PC-9 (cell line): ENCODE data around the gene ZDHHC18. TPM values are rescaled to one million over a fixed set of nuclear protein-coding genes. Genes with fewer than 3 reads are reported as not detected.

Source experiments
- BruUV-seq: library from RNA; stranded (reverse); fragments of 400-500 nt; replicated peaks from 2 replicates; lab custom pipeline; 2021; lab: Mats Ljungman, UMichigan
- CTCF ChIA-PET: fragments of 300-600 bp; sonication (Branson Sonifier 250); formaldehyde crosslinking; loops from one replicate; lab custom pipeline; 2022; ENCODE audit warnings: antibody characterized with exemption; lab: Charles Lee
- POLR2A ChIA-PET: fragments of 300-600 bp; sonication (Branson Sonifier 250); formaldehyde crosslinking; loops from one replicate; lab custom pipeline; 2022; ENCODE audit warnings: antibody characterized with exemption; ENCODE audit not compliant: unreplicated experiment; lab: Charles Lee
- DNase-seq, 2 experiments: peaks; one replicate each; pipeline versions ENCODE4 v3.0.0 to v3.0.0-alpha.2; 2015 to 2022; ENCODE audit warnings: mixed read lengths in 1 of 2
- H2AFZ ChIP-seq: fragments of 200-600 bp; sonication (generic); 2 replicates; pipeline ENCODE4 v1.8.1; 2017; ENCODE audit warnings: antibody characterized with exemption
- H3F3A ChIP-seq: fragments of 200-600 bp; sonication (generic); 2 replicates; pipeline ENCODE4 v1.8.1; 2017; ENCODE audit warnings: antibody characterized with exemption, mild to moderate bottlenecking, low read depth; ENCODE audit not compliant: insufficient read depth
- H3K27ac ChIP-seq: fragments of 200-600 bp; sonication (generic); 2 replicates; pipeline ENCODE4 v1.6.1; 2016; ENCODE audit warnings: mixed run types
- H3K27me3 ChIP-seq: fragments of 200-600 bp; sonication (generic); 2 replicates; pipeline ENCODE4 v1.6.1; 2016; ENCODE audit warnings: low read depth, mixed run types; ENCODE audit not compliant: insufficient read depth
- H3K36me3 ChIP-seq: fragments of 200-600 bp; sonication (generic); 2 replicates; pipeline ENCODE4 v1.6.1; 2016; ENCODE audit warnings: low read depth, mixed run types
- H3K4me1 ChIP-seq: fragments of 200-600 bp; sonication (generic); replicated peaks from 2 replicates; pipeline ENCODE4 v1.6.1; 2016; ENCODE audit warnings: mixed run types; ENCODE audit not compliant: insufficient read depth
- H3K4me2 ChIP-seq: fragments of 200-600 bp; sonication (generic); 2 replicates; pipeline ENCODE4 v1.6.1; 2017; ENCODE audit warnings: mixed run types
- H3K4me3 ChIP-seq: fragments of 200-600 bp; sonication (generic); 2 replicates; pipeline ENCODE4 v1.6.1; 2016; ENCODE audit warnings: mixed run types
- H3K79me2 ChIP-seq: fragments of 200-600 bp; sonication (generic); 2 replicates; pipeline ENCODE4 v1.6.1; 2017; ENCODE audit warnings: low read depth, mixed run types
- H3K9me2 ChIP-seq: fragments of 200-600 bp; sonication (generic); 2 replicates; pipeline ENCODE4 v1.8.1; 2017; ENCODE audit warnings: mild to moderate bottlenecking; ENCODE audit not compliant: insufficient read depth
- H3K9me3 ChIP-seq: fragments of 200-600 bp; sonication (generic); 2 replicates; pipeline ENCODE4 v1.8.1; 2016; ENCODE audit warnings: low read depth; ENCODE audit not compliant: insufficient read depth
- H4K20me1 ChIP-seq: fragments of 200-600 bp; sonication (generic); 2 replicates; pipeline ENCODE4 v1.8.1; 2017; ENCODE audit not compliant: insufficient read depth
- EZH2 ChIP-seq: fragments of 200-600 bp; sonication (generic); IDR thresholded peaks from 2 replicates; pipeline ENCODE4 v1.8.0; 2017; ENCODE audit warnings: antibody characterized with exemption, low read depth
- intact Hi-C: fragments of 100-400 bp; cut with micrococcal nuclease; formaldehyde crosslinking; loops from one replicate; pipeline ENCODE4 v1.10.0; 2022; ENCODE audit not compliant: unreplicated experiment
- total RNA-seq: library from RNA; stranded (reverse); gene quantifications from 2 replicates; pipeline ENCODE4 v1.2.3, GENCODE V29; 2021
- TF ChIP-seq, protein P1 (sequence below): fragments of 200-600 bp; sonication (generic); conservative IDR thresholded peaks from 2 replicates; pipeline ENCODE4 v1.6.1; 2017; ENCODE audit warnings: mixed run types, antibody characterized with exemption, mild to moderate bottlenecking, moderate library complexity

The ZDHHC18 gene
- total RNA-seq, 1 experiment from 2014 or later, result 36.1 TPM

DNA sequence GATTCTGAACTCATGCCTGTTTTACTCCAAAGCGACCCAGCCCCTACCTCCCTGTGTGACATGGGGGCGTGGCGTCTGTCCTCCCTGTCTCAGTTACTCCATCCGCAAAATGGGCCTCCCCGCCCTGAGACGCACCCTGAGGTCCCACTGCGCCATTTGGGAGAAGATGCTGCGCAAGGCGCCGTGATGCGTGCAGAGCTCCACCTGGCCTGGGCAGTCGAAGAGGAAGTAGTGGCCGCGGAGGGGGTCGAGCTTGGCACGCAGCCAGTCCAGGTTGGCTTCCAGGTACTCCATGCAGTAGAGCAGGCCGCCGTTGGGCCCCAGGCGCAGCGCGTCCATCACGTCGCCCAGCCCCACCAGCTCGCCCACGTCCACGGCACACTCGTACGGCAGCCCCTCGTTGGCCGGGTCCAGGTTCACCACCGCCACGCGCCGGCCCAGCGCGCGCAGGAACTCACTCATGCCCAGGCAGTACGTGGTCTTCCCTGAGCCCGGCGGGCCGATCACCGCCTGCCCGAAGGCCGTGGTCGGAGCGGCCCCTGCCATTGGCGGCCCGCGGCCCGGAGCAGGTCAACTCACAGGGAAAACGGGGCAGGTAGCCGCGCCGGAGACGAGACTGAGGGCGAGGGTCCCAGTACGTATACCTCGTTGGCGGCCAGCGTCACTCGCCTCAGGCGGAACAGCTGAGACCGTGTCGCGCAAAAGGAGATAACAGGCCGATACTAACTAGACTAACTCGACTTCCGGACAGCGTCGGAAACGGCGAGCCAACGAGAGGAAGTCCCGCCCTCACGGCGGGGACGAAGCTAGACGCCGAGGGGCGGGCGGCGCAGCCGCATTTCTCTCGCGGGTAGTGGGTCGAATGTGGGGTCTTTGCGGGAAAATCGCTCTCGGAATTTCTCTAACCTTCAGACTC is 63.3 kb downstream of the ZDHHC18 start, which contains the start of gene GPN2:
GPN2 (minus strand) TSS at position 733 of the 916 bp plus-strand sequence; CDS start at position 546, 187 bp downstream.
- Histone ChIP-seq H3K9me3 (no peaks in the 10 kb centered on the region), H4K20me1 (no peaks in the 10 kb centered on the region), H3K36me3 (no peaks in the 10 kb centered on the region; the same call in 1 of the 2 replicates), H3K27ac (peak within 1 kb of the TSS; percentile 62), H3K79me2 (peaks cover 19% of the 10 kb centered on the region), H3K4me1 (0 out of 2 replicates have a peak, but pooled peaks cover 10% of the 10 kb centered on the region), H3K4me3 (peak within 1 kb of the TSS; percentile 65), H3K9me2 (no peaks in the 10 kb centered on the region), H2AFZ (peak within 1 kb of the TSS; percentile 67), H3K27me3 (no peaks in the 10 kb centered on the region), H3F3A (peaks cover 8% of the 10 kb centered on the region; the same call in 1 of the 2 replicates), H3K4me2 (peak within 1 kb of the TSS; percentile 93)
- ChIA-PET CTCF (interaction anchor here (0.6 kb wide), 1 partner anchor 410 kb away, joined by 3 read pairs; no protein-coding TSS in a partner anchor), POLR2A (interaction anchor here (0.5 to 0.9 kb wide), 4 partner anchors 9 to 327 kb away, joined by 3 to 22 read pairs (median 3); partner anchors contain the start of gene GPATCH3)
- peak; percentile 63 to 65 for DNase-seq
- intact Hi-C loops, result loop anchor here (2.0 kb wide), 1 partner anchor 31 kb away; the partner anchor contains the start of gene NUDC
- BruUV-seq, result no TSS peak
- TF ChIP-seq, protein P1, sequence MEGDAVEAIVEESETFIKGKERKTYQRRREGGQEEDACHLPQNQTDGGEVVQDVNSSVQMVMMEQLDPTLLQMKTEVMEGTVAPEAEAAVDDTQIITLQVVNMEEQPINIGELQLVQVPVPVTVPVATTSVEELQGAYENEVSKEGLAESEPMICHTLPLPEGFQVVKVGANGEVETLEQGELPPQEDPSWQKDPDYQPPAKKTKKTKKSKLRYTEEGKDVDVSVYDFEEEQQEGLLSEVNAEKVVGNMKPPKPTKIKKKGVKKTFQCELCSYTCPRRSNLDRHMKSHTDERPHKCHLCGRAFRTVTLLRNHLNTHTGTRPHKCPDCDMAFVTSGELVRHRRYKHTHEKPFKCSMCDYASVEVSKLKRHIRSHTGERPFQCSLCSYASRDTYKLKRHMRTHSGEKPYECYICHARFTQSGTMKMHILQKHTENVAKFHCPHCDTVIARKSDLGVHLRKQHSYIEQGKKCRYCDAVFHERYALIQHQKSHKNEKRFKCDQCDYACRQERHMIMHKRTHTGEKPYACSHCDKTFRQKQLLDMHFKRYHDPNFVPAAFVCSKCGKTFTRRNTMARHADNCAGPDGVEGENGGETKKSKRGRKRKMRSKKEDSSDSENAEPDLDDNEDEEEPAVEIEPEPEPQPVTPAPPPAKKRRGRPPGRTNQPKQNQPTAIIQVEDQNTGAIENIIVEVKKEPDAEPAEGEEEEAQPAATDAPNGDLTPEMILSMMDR, result no peak
- no peak for TF ChIP-seq EZH2

DNA sequence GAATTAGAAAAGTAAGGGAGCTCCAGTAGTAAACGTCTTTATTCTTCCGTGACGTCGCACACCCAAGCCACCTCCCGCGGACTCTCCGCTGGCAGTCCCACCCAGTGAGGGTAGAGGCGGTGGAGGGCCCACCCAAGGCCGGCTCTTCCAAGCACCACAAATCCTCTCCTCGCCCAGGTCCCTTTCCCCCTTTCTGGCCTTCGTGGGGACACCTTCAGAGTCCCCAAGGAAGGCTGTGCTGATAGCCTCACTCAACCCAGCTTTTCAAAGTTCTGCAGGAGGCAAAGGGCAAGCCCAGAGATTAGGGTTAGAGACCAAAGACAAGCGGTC is 63.9 kb downstream of the ZDHHC18 start:
- no peaks in the 10 kb centered on the region; the same call in 1 of the 2 replicates for H3K36me3 ChIP-seq
- BruUV-seq, result TSS peak; percentile 84
- peaks cover 19% of the 10 kb centered on the region for H3K79me2 ChIP-seq
- POLR2A ChIA-PET, result interaction anchor here (0.6 to 0.9 kb wide), 3 partner anchors 10 to 257 kb away, joined by 3 read pairs; partner anchors contain the start of gene GPATCH3
- H3K27me3 ChIP-seq, result no peaks in the 10 kb centered on the region
- DNase-seq, result no peak
- H3K4me2 ChIP-seq, result peak overlapping the region; percentile 93
- 0 out of 2 replicates have a peak, but pooled peaks cover 10% of the 10 kb centered on the region for H3K4me1 ChIP-seq
- H2AFZ ChIP-seq, result peak overlapping the region; percentile 67
- H3K27ac ChIP-seq, result 0 out of 2 replicates have a peak overlapping the region, but pooled peaks have one; percentile 62
- CTCF ChIA-PET, result interaction anchor here (0.6 kb wide), 1 partner anchor 409 kb away, joined by 3 read pairs; no protein-coding TSS in a partner anchor
- no peaks in the 10 kb centered on the region for H4K20me1 ChIP-seq
- TF ChIP-seq, protein P1, result no peak
- no peak for TF ChIP-seq EZH2
- peak overlapping the region; percentile 65; the same call in 1 of the 2 replicates for H3K4me3 ChIP-seq
- intact Hi-C loops, result loop anchor here (2.0 kb wide), 1 partner anchor 30 kb away; the partner anchor contains the start of gene NUDC
- H3K9me3 ChIP-seq, result no peaks in the 10 kb centered on the region
- peaks cover 8% of the 10 kb centered on the region; the same call in 1 of the 2 replicates for H3F3A ChIP-seq
- H3K9me2 ChIP-seq, result no peaks in the 10 kb centered on the region

GRCh38 chr1:26894263-26894662 is 67.8 kb downstream of the ZDHHC18 start:
- Histone ChIP-seq H3K9me2 (no peaks in the 10 kb centered on the region), H3F3A (peaks cover 8% of the 10 kb centered on the region; the same call in 1 of the 2 replicates), H3K27me3 (no peaks in the 10 kb centered on the region), H3K4me1 (peaks cover 9% of the 10 kb centered on the region; the same call in 1 of the 2 replicates), H3K4me2 (no peak overlapping the region), H4K20me1 (no peaks in the 10 kb centered on the region), H3K4me3 (no peak overlapping the region), H2AFZ (no peak overlapping the region), H3K27ac (no peak overlapping the region), H3K36me3 (no peaks in the 10 kb centered on the region), H3K79me2 (peaks cover 18% of the 10 kb centered on the region), H3K9me3 (no peaks in the 10 kb centered on the region)
- TF ChIP-seq, protein P1, result no peak
- TF ChIP-seq EZH2, result no peak
- CTCF ChIA-PET, result no interaction called here
- no TSS peak for BruUV-seq
- intact Hi-C loops, result no loop called here
- no peak for DNase-seq
- POLR2A ChIA-PET, result interaction anchor here (0.5 kb wide), 1 partner anchor 372 kb away, joined by 3 read pairs; no protein-coding TSS in a partner anchor
